ENCODE measurements around the gene MAL.

GRCh38 chr2:94999431-94999883 lies 26.1 kb upstream of the MAL start:
- no peak for TF ChIP-seq CTCF (IDR thresholded peaks at IDR 0.05)
- TF ChIP-seq POLR2A (IDR thresholded peaks at IDR 0.05): no peak

All from heart left ventricle (tissue), 13 donors.